ENCODE measurements around the gene TBX3. TPM values are rescaled to one million over a fixed set of nuclear protein-coding genes. Genes with fewer than 3 reads are reported as not detected.

The TBX3 gene
- polyA plus RNA-seq, 1 of the 3 experiments (the other 2 are of a cell fraction): 10.2 TPM

DNA sequence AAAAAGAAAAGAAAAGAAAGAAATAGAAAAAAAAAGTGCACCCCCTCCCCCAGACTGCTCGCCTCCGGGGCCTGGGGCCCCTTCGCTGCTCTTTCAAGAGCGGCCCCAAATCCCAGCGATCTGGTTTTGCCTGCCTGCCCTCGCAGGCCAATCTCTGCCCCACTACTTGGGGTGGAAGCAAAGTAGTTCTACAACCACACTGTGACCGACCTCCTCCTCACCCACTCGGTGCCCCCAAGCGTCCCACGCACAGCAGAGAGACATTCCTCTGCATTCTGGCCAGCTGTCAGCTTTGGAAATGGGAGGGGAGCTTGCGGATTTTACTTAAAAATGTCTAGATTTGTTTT lies 2.4 kb upstream of the TBX3 start (continued):
- TF ChIP-seq, protein P1, sequence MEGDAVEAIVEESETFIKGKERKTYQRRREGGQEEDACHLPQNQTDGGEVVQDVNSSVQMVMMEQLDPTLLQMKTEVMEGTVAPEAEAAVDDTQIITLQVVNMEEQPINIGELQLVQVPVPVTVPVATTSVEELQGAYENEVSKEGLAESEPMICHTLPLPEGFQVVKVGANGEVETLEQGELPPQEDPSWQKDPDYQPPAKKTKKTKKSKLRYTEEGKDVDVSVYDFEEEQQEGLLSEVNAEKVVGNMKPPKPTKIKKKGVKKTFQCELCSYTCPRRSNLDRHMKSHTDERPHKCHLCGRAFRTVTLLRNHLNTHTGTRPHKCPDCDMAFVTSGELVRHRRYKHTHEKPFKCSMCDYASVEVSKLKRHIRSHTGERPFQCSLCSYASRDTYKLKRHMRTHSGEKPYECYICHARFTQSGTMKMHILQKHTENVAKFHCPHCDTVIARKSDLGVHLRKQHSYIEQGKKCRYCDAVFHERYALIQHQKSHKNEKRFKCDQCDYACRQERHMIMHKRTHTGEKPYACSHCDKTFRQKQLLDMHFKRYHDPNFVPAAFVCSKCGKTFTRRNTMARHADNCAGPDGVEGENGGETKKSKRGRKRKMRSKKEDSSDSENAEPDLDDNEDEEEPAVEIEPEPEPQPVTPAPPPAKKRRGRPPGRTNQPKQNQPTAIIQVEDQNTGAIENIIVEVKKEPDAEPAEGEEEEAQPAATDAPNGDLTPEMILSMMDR (IDR thresholded peaks at IDR 0.05): no peak
- TF ChIP-seq, protein P2, sequence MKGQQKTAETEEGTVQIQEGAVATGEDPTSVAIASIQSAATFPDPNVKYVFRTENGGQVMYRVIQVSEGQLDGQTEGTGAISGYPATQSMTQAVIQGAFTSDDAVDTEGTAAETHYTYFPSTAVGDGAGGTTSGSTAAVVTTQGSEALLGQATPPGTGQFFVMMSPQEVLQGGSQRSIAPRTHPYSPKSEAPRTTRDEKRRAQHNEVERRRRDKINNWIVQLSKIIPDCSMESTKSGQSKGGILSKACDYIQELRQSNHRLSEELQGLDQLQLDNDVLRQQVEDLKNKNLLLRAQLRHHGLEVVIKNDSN (IDR thresholded peaks at IDR 0.05; ENCODE audit: borderline replicate concordance, low read depth): no peak

DNA sequence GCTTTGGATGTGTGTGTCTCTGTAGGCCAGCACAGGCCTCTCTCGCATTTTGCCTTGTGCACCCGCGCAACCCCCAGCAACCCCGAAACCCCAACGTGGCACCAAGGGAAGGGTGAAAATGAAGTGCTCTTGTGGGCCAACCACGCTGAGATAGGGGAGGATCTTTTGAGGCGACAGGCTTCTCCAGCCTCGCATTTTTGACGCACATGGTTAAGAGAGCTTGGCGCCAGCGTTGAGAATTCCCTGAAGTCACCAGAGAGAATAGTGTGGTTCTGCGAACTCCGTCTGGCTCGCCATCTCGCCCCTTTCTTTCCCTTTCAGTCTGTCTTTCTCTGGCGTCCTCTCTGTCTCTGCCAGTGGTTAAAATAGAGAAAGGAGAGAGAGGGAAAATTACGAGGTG lies 1.9 kb upstream of the TBX3 start:
- WGBS (ENCODE audit: low lambda C conversion rate): 94% methylated on average over 15 of the region's 17 CpGs
- Histone ChIP-seq H3K27me3 (ENCODE audit: insufficient read depth) (no peaks in the 10 kb centered on the region; the same call in 1 of the 2 replicates), H3K79me2 (ENCODE audit: insufficient read depth) (peaks cover 30% of the 10 kb centered on the region), H3K27ac (ENCODE audit: low read depth in 2 of 2, low read length in 1 of 2) (no peak overlapping the region; a peak in 1 of 4 replicates), H4K20me1 (ENCODE audit: insufficient read depth) (no peaks in the 10 kb centered on the region), H3K9ac (no peak overlapping the region), H3K4me3 (ENCODE audit: low read depth in 2 of 2, low read length in 1 of 2) (no peak overlapping the region), H3K9me2 (no peaks in the 10 kb centered on the region), H2AFZ (ENCODE audit: low read depth) (no peak overlapping the region), H3F3A (replicated peaks; ENCODE audit: insufficient read depth) (peaks cover 22% of the 10 kb centered on the region), H3K4me2 (no peak overlapping the region; the same call in 1 of the 2 replicates), H3K9me3 (no peaks in the 10 kb centered on the region), H3K4me1 (ENCODE audit: control insufficient read depth in 1 of 2, insufficient read depth in 2 of 2, low read depth in 1 of 2, low read length in 1 of 2) (peaks cover 0 to 18% of the 10 kb centered on the region in 2 experiments; a peak in 1 of 4 replicates), H3K36me3 (replicated peaks in 1 of 2; ENCODE audit: control insufficient read depth in 1 of 2, insufficient read depth in 2 of 2, low read length in 1 of 2) (no peaks in the 10 kb centered on the region)
- no peak for DNase-seq
- CTCF ChIA-PET: interaction anchor here (1.2 to 6.7 kb wide), 4 partner anchors 15 to 769 kb away, joined by 3 to 117 read pairs (median 16); no protein-coding TSS in a partner anchor
- POLR2A ChIA-PET: no interaction called here
- no peak for TF ChIP-seq YY1 (IDR thresholded peaks at IDR 0.05; ENCODE audit: low read depth)
- TF ChIP-seq FOXM1 (IDR thresholded peaks at IDR 0.05; ENCODE audit: low read depth): no peak
- no peak for TF ChIP-seq TAF1 (IDR thresholded peaks at IDR 0.05; ENCODE audit: borderline replicate concordance, low read depth, low read length)
- no peak for TF ChIP-seq FOXJ3 (CRISPR knock-in tag; IDR thresholded peaks at IDR 0.05)
- no peak for TF ChIP-seq TEAD4 (IDR thresholded peaks at IDR 0.05; ENCODE audit: borderline replicate concordance, insufficient read depth)
- TF ChIP-seq POLR2AphosphoS5 (IDR thresholded peaks at IDR 0.05; ENCODE audit: low read depth, low read length): no peak
- TF ChIP-seq, protein P2 (IDR thresholded peaks at IDR 0.05; ENCODE audit: borderline replicate concordance, low read depth): no peak
- no peak for TF ChIP-seq RCOR1 (IDR thresholded peaks at IDR 0.05; ENCODE audit: low read length)
- no peak for TF ChIP-seq EP300 (IDR thresholded peaks at IDR 0.05; ENCODE audit: borderline replicate concordance in 1 of 2, low read depth in 1 of 2, low read length in 1 of 2)
- TF ChIP-seq, protein P3, sequence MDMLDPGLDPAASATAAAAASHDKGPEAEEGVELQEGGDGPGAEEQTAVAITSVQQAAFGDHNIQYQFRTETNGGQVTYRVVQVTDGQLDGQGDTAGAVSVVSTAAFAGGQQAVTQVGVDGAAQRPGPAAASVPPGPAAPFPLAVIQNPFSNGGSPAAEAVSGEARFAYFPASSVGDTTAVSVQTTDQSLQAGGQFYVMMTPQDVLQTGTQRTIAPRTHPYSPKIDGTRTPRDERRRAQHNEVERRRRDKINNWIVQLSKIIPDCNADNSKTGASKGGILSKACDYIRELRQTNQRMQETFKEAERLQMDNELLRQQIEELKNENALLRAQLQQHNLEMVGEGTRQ (IDR thresholded peaks at IDR 0.05; ENCODE audit: borderline replicate concordance, low read depth, low read length): no peak
- no peak for TF ChIP-seq NFIC (IDR thresholded peaks at IDR 0.05; ENCODE audit: borderline replicate concordance)
- TF ChIP-seq, protein P4, sequence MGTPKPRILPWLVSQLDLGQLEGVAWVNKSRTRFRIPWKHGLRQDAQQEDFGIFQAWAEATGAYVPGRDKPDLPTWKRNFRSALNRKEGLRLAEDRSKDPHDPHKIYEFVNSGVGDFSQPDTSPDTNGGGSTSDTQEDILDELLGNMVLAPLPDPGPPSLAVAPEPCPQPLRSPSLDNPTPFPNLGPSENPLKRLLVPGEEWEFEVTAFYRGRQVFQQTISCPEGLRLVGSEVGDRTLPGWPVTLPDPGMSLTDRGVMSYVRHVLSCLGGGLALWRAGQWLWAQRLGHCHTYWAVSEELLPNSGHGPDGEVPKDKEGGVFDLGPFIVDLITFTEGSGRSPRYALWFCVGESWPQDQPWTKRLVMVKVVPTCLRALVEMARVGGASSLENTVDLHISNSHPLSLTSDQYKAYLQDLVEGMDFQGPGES (IDR thresholded peaks at IDR 0.05; ENCODE audit: low read depth, low read length): no peak
- no peak for TF ChIP-seq RAD21 (IDR thresholded peaks at IDR 0.05; ENCODE audit: low read length)
- TF ChIP-seq, protein P5, sequence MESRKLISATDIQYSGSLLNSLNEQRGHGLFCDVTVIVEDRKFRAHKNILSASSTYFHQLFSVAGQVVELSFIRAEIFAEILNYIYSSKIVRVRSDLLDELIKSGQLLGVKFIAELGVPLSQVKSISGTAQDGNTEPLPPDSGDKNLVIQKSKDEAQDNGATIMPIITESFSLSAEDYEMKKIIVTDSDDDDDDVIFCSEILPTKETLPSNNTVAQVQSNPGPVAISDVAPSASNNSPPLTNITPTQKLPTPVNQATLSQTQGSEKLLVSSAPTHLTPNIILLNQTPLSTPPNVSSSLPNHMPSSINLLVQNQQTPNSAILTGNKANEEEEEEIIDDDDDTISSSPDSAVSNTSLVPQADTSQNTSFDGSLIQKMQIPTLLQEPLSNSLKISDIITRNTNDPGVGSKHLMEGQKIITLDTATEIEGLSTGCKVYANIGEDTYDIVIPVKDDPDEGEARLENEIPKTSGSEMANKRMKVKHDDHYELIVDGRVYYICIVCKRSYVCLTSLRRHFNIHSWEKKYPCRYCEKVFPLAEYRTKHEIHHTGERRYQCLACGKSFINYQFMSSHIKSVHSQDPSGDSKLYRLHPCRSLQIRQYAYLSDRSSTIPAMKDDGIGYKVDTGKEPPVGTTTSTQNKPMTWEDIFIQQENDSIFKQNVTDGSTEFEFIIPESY (IDR thresholded peaks at IDR 0.05; ENCODE audit: borderline replicate concordance, low read depth): no peak
- TF ChIP-seq SMC3 (IDR thresholded peaks at IDR 0.05; ENCODE audit: low read depth, low read length): no peak
- no peak for TF ChIP-seq JUND (IDR thresholded peaks at IDR 0.05)
- no peak for TF ChIP-seq SIN3A (IDR thresholded peaks at IDR 0.05; ENCODE audit: borderline replicate concordance, low read depth, low read length)
- TF ChIP-seq TCF12 (IDR thresholded peaks at IDR 0.05): no peak
- TF ChIP-seq NRF1 (IDR thresholded peaks at IDR 0.05; ENCODE audit: low read depth, low read length): no peak
